H1 (cell line): ENCODE data around the gene IL9.

Experiments
- CHD1 ChIP-seq: IDR thresholded peaks from 2 replicates; pipeline ENCODE4 v1.6.1; 2012; ENCODE audit warnings: low read depth, low read length, improper control_type of control experiment
- CHD2 ChIP-seq: IDR thresholded peaks from 2 replicates; pipeline ENCODE4 v1.6.1; 2012; ENCODE audit warnings: low read length, improper control_type of control experiment
- CTCF ChIP-seq, 3 experiments: IDR thresholded peaks; 1 replicate in 2 of 3; 2 replicates in 1 of 3; pipeline versions ENCODE4 v1.5.1 to v1.6.1; 2011; ENCODE audit warnings: low read length in 3 of 3, mild to moderate bottlenecking in 3 of 3, inconsistent platforms in 2 of 3, low read depth in 1 of 3, moderate library complexity in 1 of 3; ENCODE audit not compliant: insufficient read depth in 1 of 3; ENCODE audit errors: control extremely low read depth in 1 of 3
- EP300 ChIP-seq, 2 experiments: IDR thresholded peaks; 1 replicate in 1 of 2; 2 replicates in 1 of 2; pipeline ENCODE4 v1.6.1; 2011 to 2012; ENCODE audit warnings: low read depth in 2 of 2, low read length in 2 of 2, mild to moderate bottlenecking in 2 of 2, borderline replicate concordance in 1 of 2, inconsistent platforms in 1 of 2, moderate library complexity in 1 of 2
- MAFK ChIP-seq: IDR thresholded peaks from 2 replicates; pipeline ENCODE4 v1.6.1; 2012; ENCODE audit warnings: low read depth, mild to moderate bottlenecking, improper control_type of control experiment, low read length
- POLR2AphosphoS5 ChIP-seq: IDR thresholded peaks from 2 replicates; pipeline ENCODE4 v1.6.1; 2011; ENCODE audit warnings: low read depth, low read length
- TF ChIP-seq, protein P1 (sequence below): IDR thresholded peaks from 2 replicates; pipeline ENCODE4 v1.6.1; 2011; ENCODE audit warnings: low read length, improper control_type of control experiment

DNA sequence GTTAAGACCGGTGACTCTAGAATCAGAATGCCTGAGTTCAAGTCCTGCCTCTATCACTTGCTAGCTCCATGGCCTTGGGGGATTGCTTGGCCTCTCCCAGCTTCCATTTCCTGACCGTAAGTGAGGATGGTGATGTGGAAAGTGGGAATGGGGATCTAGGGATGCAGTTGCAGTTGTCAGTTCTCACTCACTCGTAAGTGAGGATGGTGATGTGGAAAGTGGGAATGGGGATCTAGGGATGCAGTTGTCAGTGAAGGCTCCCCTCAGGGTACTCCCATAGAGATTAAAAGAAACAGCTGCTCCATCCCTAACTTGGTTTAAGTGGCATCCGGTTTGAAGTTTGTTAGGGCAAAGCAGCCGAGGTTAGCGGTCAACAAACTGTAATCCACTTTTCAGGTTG, 3.0 kb upstream of the IL9 start:
- TF ChIP-seq CTCF (IDR thresholded peaks at IDR 0.05; ENCODE audit: control extremely low read depth in 1 of 3, insufficient read depth in 1 of 3, low read depth in 1 of 3, low read length in 3 of 3) (no peak), CHD1 (no peak), CHD2 (no peak), MAFK (no peak), POLR2AphosphoS5 (no peak), EP300 (IDR thresholded peaks at IDR 0.05; ENCODE audit: borderline replicate concordance in 1 of 2, low read depth in 2 of 2, low read length in 2 of 2) (no peak)
- TF ChIP-seq, protein P1, sequence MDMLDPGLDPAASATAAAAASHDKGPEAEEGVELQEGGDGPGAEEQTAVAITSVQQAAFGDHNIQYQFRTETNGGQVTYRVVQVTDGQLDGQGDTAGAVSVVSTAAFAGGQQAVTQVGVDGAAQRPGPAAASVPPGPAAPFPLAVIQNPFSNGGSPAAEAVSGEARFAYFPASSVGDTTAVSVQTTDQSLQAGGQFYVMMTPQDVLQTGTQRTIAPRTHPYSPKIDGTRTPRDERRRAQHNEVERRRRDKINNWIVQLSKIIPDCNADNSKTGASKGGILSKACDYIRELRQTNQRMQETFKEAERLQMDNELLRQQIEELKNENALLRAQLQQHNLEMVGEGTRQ, result no peak
